OCI-LY1 (cell line): Measurements from ENCODE around the gene SPTLC3.

Experiments used
- CTCF ChIP-seq: fragments of 200-600 bp; sonication (generic), shearing (Covaris generic); IDR thresholded peaks from 2 replicates; pipeline ENCODE4 v1.5.1; 2017; ENCODE audit warnings: mild to moderate bottlenecking, antibody characterized with exemption, low read length, moderate library complexity, mixed read lengths
- EZH2 ChIP-seq: fragments of 200-600 bp; sonication (generic), shearing (Covaris generic); IDR thresholded peaks from 2 replicates; pipeline ENCODE4 v1.8.0; 2017; ENCODE audit warnings: borderline replicate concordance, mixed run types, mild to moderate bottlenecking, antibody characterized with exemption, low read length, moderate library complexity, mixed read lengths

- no peak for TF ChIP-seq CTCF
- no peak for TF ChIP-seq EZH2
These were observed 192.2 kb downstream of the SPTLC3 start for GRCh38 chr20:13200767-13201500.
